LNCaP clone FGC (cell line): ENCODE data around the gene TMEM266.

Experiments
- DNase-seq: peaks from one replicate; pipeline ENCODE4 v3.0.0-alpha.2; 2011; ENCODE audit warnings: low read depth
- H3K4me3 ChIP-seq: 2 replicates; pipeline ENCODE4 v1.5.1; 2011; ENCODE audit warnings: mild to moderate bottlenecking, low read depth, low read length, control low read depth
- CTCF ChIP-seq: IDR thresholded peaks from 2 replicates; pipeline ENCODE4 v1.5.1; 2012; ENCODE audit warnings: mild to moderate bottlenecking; ENCODE audit not compliant: control insufficient read depth, insufficient read depth; ENCODE audit errors: extremely low read depth

Gene TMEM266

DNA sequence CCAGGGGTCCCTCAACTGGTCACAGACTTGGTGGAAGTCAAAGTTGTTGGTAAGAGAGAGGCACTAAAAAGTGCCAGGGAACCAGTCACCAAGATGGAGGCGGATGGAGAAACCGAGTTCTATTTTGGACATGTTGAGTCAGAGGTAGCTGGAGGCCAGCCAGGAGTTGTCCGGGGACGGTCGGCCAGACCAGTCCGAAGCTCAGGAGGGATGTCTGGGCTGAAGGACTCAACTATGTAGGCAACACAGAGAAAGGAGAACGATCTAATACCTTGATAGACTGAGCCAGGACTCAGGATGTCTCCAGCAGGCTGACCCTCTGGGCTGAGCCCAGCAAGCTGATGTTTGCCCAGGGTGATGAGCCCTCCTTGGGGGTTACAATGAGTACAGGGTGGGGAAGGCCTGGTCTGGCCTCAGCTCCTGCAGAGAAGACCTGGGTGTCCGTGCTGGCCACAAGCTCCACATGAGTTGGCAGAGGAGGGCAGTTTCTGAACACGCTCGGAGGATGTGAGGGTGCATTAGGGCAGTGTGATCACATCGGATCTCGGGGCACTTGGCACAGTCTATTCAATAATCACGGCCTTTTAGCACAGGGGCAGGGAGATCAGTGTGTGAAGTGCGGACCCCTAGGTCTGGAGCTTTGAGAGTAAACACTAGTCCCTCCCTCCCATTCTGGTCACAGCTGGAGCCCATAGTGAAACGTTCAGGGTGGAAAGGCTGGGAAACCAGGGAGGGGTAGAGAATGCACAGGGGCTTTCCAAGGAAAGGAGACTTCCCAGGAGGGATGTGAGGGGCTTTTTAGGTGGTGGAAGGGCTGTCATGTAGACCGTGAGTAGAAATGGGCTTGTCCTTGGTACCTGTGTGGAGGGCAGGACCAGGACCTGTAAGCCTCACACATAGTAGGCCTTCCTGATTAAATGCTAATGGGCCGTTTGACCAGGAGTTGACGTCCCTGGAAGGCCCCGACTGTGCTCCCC, 139.6 kb downstream of the TMEM266 start:
- DNase-seq, result no peak
- no peak for TF ChIP-seq CTCF

DNA sequence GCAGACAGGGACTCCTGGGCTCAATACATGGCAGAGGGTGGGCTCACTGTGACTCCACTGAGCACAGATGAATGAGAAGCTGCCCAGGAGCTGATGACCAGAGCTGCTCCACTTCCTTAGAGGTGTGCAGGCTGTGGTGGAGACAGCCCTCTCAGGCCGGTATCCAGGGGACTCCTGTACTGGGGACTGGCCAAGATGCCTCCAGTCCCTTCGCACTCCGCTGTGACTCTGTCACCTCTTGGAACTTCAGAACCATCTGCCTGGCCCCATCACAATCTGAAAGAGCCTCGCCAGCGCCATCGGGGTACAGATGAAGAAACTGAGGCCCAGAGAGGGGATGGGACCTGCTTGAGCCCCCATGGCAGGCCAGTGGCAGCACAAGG, 140.3 kb downstream of the TMEM266 start:
- no peak overlapping the region for H3K4me3 ChIP-seq
- DNase-seq, result no peak
- no peak for TF ChIP-seq CTCF

More for the DNA sequence above, 139.6 kb downstream of the TMEM266 start:
- no peak overlapping the region for H3K4me3 ChIP-seq

DNA sequence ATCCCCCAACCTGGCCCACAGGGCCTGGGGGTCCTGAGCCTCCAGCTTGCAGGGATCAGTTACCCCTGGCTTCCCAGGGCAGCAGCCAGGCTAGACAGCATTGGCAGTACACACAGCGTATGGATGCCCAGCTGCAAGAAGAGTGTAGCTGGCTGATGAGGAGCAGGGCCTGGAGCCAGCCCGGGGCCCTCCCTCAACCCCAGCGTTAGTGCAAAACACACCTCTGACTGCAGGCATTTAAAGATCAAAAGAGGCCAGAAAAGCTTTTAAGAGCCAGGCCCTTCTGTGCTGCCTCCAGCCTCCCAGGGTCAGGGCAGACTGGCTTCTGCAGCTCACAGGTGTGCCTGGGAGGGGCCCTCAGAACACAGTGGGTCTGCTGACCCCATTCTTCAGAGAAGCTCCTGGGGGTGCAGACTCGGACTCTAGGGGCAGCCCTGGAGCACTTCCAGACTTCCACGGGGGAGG, 140.9 kb downstream of the TMEM266 start:
- DNase-seq, result no peak
- no peak for TF ChIP-seq CTCF
- H3K4me3 ChIP-seq, result no peak overlapping the region

- no peak for DNase-seq
- H3K4me3 ChIP-seq, result no peak overlapping the region
- TF ChIP-seq CTCF, result no peak
Measured at GRCh38 chr15:76201536-76202255, 141.9 kb downstream of the TMEM266 start.

GRCh38 chr15:76203346-76204108, 143.7 kb downstream of the TMEM266 start:
- TF ChIP-seq CTCF, result no peak
- no peak for DNase-seq

DNA sequence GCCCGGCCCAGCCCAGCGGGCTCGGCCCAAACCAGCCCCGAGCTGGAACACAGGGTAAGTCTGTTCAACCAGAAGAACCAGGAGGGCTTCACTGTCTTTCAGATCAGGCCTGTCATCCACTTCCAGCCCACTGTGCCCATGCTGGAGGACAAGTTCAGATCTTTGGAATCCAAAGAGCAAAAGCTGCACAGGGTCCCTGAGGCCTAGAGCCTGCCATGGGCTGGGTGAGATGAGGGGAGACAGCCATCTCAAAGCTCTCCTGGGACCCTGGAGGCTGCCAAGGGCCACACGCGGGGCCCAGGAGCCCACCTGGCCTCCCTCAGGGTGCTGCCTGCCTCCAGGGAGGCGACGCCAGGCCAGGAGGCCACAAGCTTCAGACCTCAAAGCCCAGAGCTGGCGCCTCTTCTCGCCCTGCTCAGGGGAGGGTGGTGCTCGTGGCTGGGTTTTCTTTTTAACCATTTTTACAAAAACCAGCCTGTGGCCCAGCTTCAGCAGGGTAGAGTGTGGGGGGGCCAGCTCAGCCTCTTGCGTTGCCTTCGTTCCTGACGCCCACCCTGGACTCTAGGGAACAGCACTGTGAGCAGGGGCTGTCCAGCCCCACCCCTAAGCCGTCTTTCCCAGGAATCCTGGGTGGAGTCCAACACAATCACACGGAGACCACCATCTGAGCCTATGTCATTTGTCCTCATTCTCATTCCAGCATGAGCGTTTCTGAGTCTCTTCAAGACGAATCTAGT, 144.5 kb downstream of the TMEM266 start:
- no peak for DNase-seq
- no peak for TF ChIP-seq CTCF
- H3K4me3 ChIP-seq, result no peak overlapping the region

More at GRCh38 chr15:76203346-76204108, 143.7 kb downstream of the TMEM266 start:
- no peak overlapping the region for H3K4me3 ChIP-seq
